ENCODE data around the gene STON2. TPM values are rescaled to one million over a fixed set of nuclear protein-coding genes. Genes with fewer than 3 reads are reported as not detected.
A peak's percentile ranks its signal among the peaks of the same experiment; 100 is the strongest.

Gene STON2
- total and polyA plus RNA-seq, 2 of the 8 experiments (the other 6 are each of a cell fraction or from before 2014, with no cell fraction given) = 8.9 to 50.0 TPM

- Histone ChIP-seq H3K79me1 (ENCODE audit: low read depth, low read length) (peaks cover 8% of the 10 kb centered on the region; the same call in 1 of the 2 replicates), H3K27me3 (replicated peaks in 1 of 4; ENCODE audit: control insufficient read depth in 3 of 4, extremely low read depth in 1 of 4, insufficient read depth in 3 of 4, low read length in 3 of 4) (no peaks in the 10 kb centered on the region), H2BK5ac (ENCODE audit: low read depth, low read length) (no peak overlapping the region), H3K23me2 (ENCODE audit: low read depth, low read length) (no peaks in the 10 kb centered on the region), H3K4me2 (ENCODE audit: insufficient read depth in 1 of 2, low read depth in 2 of 2, low read length in 2 of 2) (no peak overlapping the region), H3K18ac (ENCODE audit: extremely low read depth, low read length) (no peak overlapping the region; the same call in 1 of the 2 replicates), H4K20me1 (replicated peaks in 1 of 2; ENCODE audit: control insufficient read depth in 1 of 2, insufficient read depth in 2 of 2, low read length in 2 of 2) (no peaks in the 10 kb centered on the region), H4K8ac (ENCODE audit: extremely low read depth, insufficient read depth, low read length) (no peak overlapping the region), H4K91ac (replicated peaks; ENCODE audit: insufficient read length, low read length) (no peak overlapping the region), H3K4me1 (replicated peaks in 1 of 4; ENCODE audit: control insufficient read depth in 3 of 4, insufficient read depth in 4 of 4, low read length in 3 of 4) (no peaks in the 10 kb centered on the region), H4K5ac (ENCODE audit: insufficient read length, low read depth, low read length) (no peak overlapping the region), H3K14ac (ENCODE audit: insufficient read length) (no peak overlapping the region), H2BK120ac (replicated peaks; ENCODE audit: low read depth, low read length) (no peak overlapping the region), H3K4me3 (ENCODE audit: extremely low read depth in 1 of 4, insufficient read depth in 2 of 4, low read depth in 3 of 4, low read length in 4 of 4) (no peak overlapping the region), H3K9me3 (ENCODE audit: insufficient read depth in 2 of 2, low read depth in 1 of 2, low read length in 1 of 2) (peaks cover 2 to 3% of the 10 kb centered on the region in 2 experiments; a peak in 1 of 4 replicates), H2AFZ (ENCODE audit: low read length) (no peak overlapping the region), H2BK20ac (ENCODE audit: low read length) (no peak overlapping the region), H2AK5ac (ENCODE audit: low read depth, low read length) (no peak overlapping the region), H3K23ac (ENCODE audit: insufficient read length) (no peak overlapping the region), H3K36me3 (ENCODE audit: control insufficient read depth in 2 of 4, insufficient read depth in 4 of 4, low read length in 3 of 4) (peaks cover 0 to 14% (median 2%) of the 10 kb centered on the region in 4 experiments; a peak in 3 of 8 replicates), H3K79me2 (ENCODE audit: control insufficient read depth in 1 of 2, insufficient read depth in 2 of 2, low read length in 2 of 2) (peaks cover 0 to 17% of the 10 kb centered on the region in 2 experiments; a peak in 2 of 4 replicates), H3K9ac (replicated peaks in 1 of 4; ENCODE audit: extremely low read depth in 1 of 4, low read depth in 3 of 4, low read length in 3 of 4) (no peak overlapping the region), H3K4ac (replicated peaks; ENCODE audit: insufficient read length, low read depth, low read length) (no peak overlapping the region), H2BK15ac (ENCODE audit: low read length) (no peak overlapping the region), H3K27ac (ENCODE audit: low read depth, low read length) (no peak overlapping the region), H2BK12ac (ENCODE audit: low read depth, low read length) (0 out of 2 replicates have a peak overlapping the region, but pooled peaks have one; percentile 23), H3K56ac (replicated peaks; ENCODE audit: insufficient read length, low read depth, low read length) (no peak overlapping the region)
- FAIRE-seq (no peak), DNase-seq (ENCODE audit: low read depth in 1 of 2, low spot score in 2 of 2) (no peak)
- WGBS, 2 experiments (ENCODE audit: extremely low coverage in 1 of 2, insufficient coverage in 1 of 2, insufficient read length in 1 of 2, insufficient replicate concordance in 2 of 2, low coverage in 1 of 2, low lambda C conversion rate in 2 of 2, missing lambda C conversion rate in 1 of 2) = 92% methylated on average over 8 of the region's 8 CpGs; no CpG with 5 or more reads in 1 of the 2 experiments
- ChIA-PET CTCF (ENCODE audit: partially characterized antibody) (interaction anchor here (0.8 to 3.7 kb wide), 10 partner anchors 9 to 148 kb away, joined by 3 to 12 read pairs (median 4); no protein-coding TSS in a partner anchor), POLR2A (ENCODE audit: partially characterized antibody) (no interaction called here)
- TF ChIP-seq JUN (IDR thresholded peaks at IDR 0.05; ENCODE audit: low read depth, low read length) = no peak
These were observed 16.2 kb upstream of the STON2 start for GRCh38 chr14:81416194-81416952.

Data from H1 (cell line).